COLO668 (cell line): ENCODE results near the gene MED28.
"Not testable (repeated sequence)": the region's sequence is repeated elsewhere in the genome, so short reads cannot be mapped to it uniquely, and the experiment has no call there.

ENCODE experiments used
- DNase-seq: peaks from one replicate; lab custom pipeline; 2025; ENCODE audit not compliant: unreplicated experiment; lab: John Stamatoyannopoulos, UW

MED28 gene

GRCh38 chr4:17614416-17615299, at the start of gene MED28:
TSS of gene MED28 (plus strand) at chr4:17614641. CDS start at chr4:17614655, 14 bp downstream.
- DNase-seq: peak; percentile 95

GRCh38 chr4:17565846-17566245, 48.6 kb upstream of the MED28 start:
- no peak for DNase-seq

- no peak for DNase-seq
Measured at GRCh38 chr4:17567271-17567670, 47.2 kb upstream of the MED28 start.

- no peak for DNase-seq
Measured at GRCh38 chr4:17574206-17574605, 40.2 kb upstream of the MED28 start.

GRCh38 chr4:17575177-17575576, 39.3 kb upstream of the MED28 start:
- DNase-seq: not testable (repeated sequence)

GRCh38 chr4:17576932-17577664, 37.3 kb upstream of the MED28 start, which contains the start of gene LAP3:
TSS of gene LAP3 (plus strand) at chr4:17577198. CDS start at chr4:17577466, 268 bp downstream.
- peak; percentile 96 for DNase-seq

- peak; percentile 44 for DNase-seq
Measured at GRCh38 chr4:17577665-17578481, 36.6 kb upstream of the MED28 start.

- no peak for DNase-seq
Measured at GRCh38 chr4:17578482-17578891, 36.0 kb upstream of the MED28 start.

- no peak for DNase-seq
Measured at GRCh38 chr4:17580969-17581368, 33.5 kb upstream of the MED28 start.

- no peak for DNase-seq
Measured at GRCh38 chr4:17583276-17583675, 31.2 kb upstream of the MED28 start.

- DNase-seq: no peak
Measured at GRCh38 chr4:17583941-17584340, 30.5 kb upstream of the MED28 start.

GRCh38 chr4:17584521-17585213, 29.8 kb upstream of the MED28 start:
- DNase-seq: no peak

GRCh38 chr4:17587094-17587822, 27.2 kb upstream of the MED28 start:
- DNase-seq: no peak

GRCh38 chr4:17589355-17589754, 25.1 kb upstream of the MED28 start:
- no peak for DNase-seq

- no peak for DNase-seq
Measured at GRCh38 chr4:17595471-17596005, 18.9 kb upstream of the MED28 start.

GRCh38 chr4:17597517-17597916, 16.9 kb upstream of the MED28 start:
- DNase-seq: peak; percentile 11

- no peak for DNase-seq
Measured at GRCh38 chr4:17599826-17600225, 14.6 kb upstream of the MED28 start.

- no peak for DNase-seq
Measured at GRCh38 chr4:17605236-17605635, 9.2 kb upstream of the MED28 start.

GRCh38 chr4:17613761-17614415, 553 bp upstream of the MED28 start:
- no peak for DNase-seq
